ENCODE measurements around the gene PGAM2. TPM values are rescaled to one million over a fixed set of nuclear protein-coding genes. Genes with fewer than 3 reads are reported as not detected.

The PGAM2 gene
- total and polyA plus RNA-seq, 2 experiments from 2014 or later = 2.9 to 7.8 TPM

GRCh38 chr7:44059219-44060090 is 5.9 kb downstream of the PGAM2 start:
- Mint-ChIP-seq H3K4me1 (peaks cover 10% of the 10 kb centered on the region), H3K4me3 (no peak overlapping the region; the same call in 2 of the 3 replicates), H3K27me3 (ENCODE audit: insufficient read depth, low read depth, poor library complexity) (peaks cover 7% of the 10 kb centered on the region), H3K36me3 (ENCODE audit: low read depth) (peaks cover 52% of the 10 kb centered on the region), H3K27ac (no peak overlapping the region), H3K9me3 (no peaks in the 10 kb centered on the region)
- no peak overlapping the region for H3K4me3 ChIP-seq
- no peak overlapping the region for H2AFZ ChIP-seq
- ATAC-seq (no peak), DNase-seq (ENCODE audit: low spot score) (no peak)
- no peaks in the 10 kb centered on the region for H3K27me3 ChIP-seq (ENCODE audit: insufficient read depth)
- no peak overlapping the region for H3K27ac ChIP-seq (ENCODE audit: low read depth)
- H3K4me1 ChIP-seq (ENCODE audit: insufficient read depth) = peaks cover 13% of the 10 kb centered on the region
- no peak for TF ChIP-seq ETS1 (IDR thresholded peaks at IDR 0.05)
- no peak for TF ChIP-seq CTCF (conservative IDR thresholded peaks at IDR 0.05; ENCODE audit: low read depth in 2 of 2)
- no peak for TF ChIP-seq REST (IDR thresholded peaks at IDR 0.05; ENCODE audit: unreplicated experiment)
- TF ChIP-seq ZNF462 (CRISPR knock-in tag; IDR thresholded peaks at IDR 0.05) = no peak
- TF ChIP-seq EZH2phosphoT487 (IDR thresholded peaks at IDR 0.05; ENCODE audit: unreplicated experiment) = no peak
- no peak for TF ChIP-seq NANOG (IDR thresholded peaks at IDR 0.05; ENCODE audit: borderline replicate concordance)
- no peak for TF ChIP-seq EZH2 (IDR thresholded peaks at IDR 0.05; ENCODE audit: low read depth, unreplicated experiment)
- no peak for TF ChIP-seq ZNF114 (CRISPR knock-in tag; IDR thresholded peaks at IDR 0.05)
- no peak for TF ChIP-seq CREB1 (CRISPR knock-in tag; IDR thresholded peaks at IDR 0.05; ENCODE audit: low read depth)
- no peak for TF ChIP-seq JUNB (IDR thresholded peaks at IDR 0.05; ENCODE audit: unreplicated experiment)
- no peak for TF ChIP-seq POLR2AphosphoS5 (IDR thresholded peaks at IDR 0.05; ENCODE audit: low read depth)
- TF ChIP-seq STAT1 (IDR thresholded peaks at IDR 0.05; ENCODE audit: unreplicated experiment) = no peak
- TF ChIP-seq ZNF331 (CRISPR knock-in tag; IDR thresholded peaks at IDR 0.05; ENCODE audit: low read depth) = no peak
- peaks cover 5% of the 10 kb centered on the region; the same call in 1 of the 2 replicates for H3F3A ChIP-seq (replicated peaks; ENCODE audit: low read depth)
- H3K36me3 ChIP-seq (ENCODE audit: insufficient read depth) = no peaks in the 10 kb centered on the region; the same call in 1 of the 2 replicates
- no peak overlapping the region for H3K4me2 ChIP-seq
- H3K9me2 ChIP-seq (ENCODE audit: insufficient read depth) = no peaks in the 10 kb centered on the region
- H3K79me2 ChIP-seq (replicated peaks; ENCODE audit: insufficient read depth) = no peaks in the 10 kb centered on the region
- H4K20me1 ChIP-seq (replicated peaks; ENCODE audit: insufficient read depth) = peaks cover 12% of the 10 kb centered on the region
